ENCODE results near the gene YAE1. TPM values are rescaled to one million over a fixed set of nuclear protein-coding genes. Genes with fewer than 3 reads are reported as not detected.

Gene YAE1
- total RNA-seq, 1 donor from 2014 or later = 19.4 TPM

DNA sequence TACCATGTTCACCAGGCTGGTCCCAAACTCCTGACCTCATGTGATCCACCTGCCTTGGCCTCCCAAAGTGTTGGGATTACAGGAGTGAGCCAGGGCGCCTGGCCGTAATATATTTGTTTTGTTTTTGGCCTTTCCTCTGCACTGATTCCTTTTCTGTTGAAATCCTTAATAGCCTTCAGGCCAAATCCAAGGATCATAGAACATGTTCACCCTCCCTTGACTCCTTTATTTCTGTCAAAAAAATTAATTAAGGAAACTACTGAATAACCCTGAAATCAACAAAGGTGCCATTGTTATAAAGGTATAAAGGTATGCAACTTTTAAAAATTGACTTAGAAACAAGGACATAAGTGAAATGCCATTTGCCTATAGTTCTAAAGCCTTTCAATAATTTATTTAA is 41.7 kb downstream of the YAE1 start:
- no peak for DNase-seq (ENCODE audit: low spot score)

DNA sequence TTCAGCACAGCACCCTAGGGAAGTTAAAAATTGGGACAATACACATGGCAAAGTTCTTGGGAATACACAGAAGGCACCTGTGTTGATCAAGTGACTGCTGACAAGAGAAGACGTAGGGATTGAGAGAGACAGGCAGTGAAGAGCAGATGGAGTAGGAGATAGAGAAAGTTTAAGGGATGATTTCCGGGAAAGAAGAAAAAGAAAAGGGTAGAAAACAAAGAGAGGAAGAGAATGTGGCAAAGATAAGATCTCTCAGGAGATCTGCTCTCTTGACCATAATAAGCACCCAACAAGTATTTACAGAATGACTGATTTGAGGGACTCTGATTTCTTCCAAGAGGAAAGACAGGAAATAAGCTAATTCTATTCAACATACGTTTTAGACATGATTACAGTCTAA is 42.1 kb downstream of the YAE1 start:
- no peak for DNase-seq (ENCODE audit: low spot score)

- no peak for DNase-seq (ENCODE audit: low spot score)
Observed at GRCh38 chr7:39609113-39609934, 43.1 kb downstream of the YAE1 start.

DNA sequence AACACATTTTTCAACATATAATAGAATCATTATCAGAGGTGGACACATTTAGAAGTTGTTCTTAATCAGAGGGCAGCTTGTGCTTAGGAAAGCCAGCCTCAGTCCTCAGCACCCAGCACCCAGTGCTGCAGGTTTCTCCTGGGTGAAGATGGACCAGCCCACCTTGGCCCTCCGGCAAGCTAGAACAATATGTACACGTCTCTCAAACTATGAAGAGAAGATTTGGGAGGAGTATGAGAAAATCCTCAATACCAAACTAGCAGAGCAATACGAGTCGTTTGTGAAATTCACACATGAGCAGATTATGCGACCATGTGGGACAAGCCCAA is 43.7 kb downstream of the YAE1 start:
- no peak for DNase-seq (ENCODE audit: low spot score)

DNA sequence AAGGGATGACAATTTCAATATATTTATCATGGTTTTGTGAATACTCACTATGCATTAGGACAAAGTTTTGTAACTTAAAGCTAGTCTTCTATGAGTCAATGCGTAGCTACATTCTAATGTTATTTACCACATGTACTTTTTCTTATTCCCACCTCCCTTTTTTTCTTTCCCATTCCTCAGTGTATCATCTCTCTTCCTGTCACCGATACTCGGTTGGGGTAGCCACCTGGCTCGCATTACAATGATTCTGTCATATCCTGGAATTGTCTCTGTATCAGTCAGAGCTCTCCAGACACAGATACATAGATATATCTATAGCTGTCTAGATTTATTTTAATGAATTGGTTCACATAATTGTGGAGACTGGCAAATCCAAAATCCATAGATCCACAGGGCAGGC is 47.4 kb downstream of the YAE1 start:
- no peak for DNase-seq (ENCODE audit: low spot score)

DNA sequence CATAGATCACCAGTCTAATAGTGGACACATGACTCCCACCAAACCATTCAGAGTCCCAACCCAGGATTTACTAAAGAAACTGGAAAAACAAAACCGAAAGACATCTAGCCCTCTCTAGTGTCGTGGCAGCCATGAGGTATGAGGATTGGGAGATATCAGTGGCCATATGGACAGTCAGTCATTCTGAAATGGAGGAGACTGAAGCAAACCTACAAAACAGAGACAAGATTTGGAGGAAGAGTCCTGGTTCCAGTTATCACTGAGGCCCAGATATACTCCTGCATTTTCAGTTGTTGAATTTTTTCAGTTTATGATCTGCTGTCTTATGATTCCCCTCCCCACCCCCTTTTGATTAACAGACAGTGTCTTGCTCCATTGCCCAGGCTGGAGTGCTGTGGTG is 48.1 kb downstream of the YAE1 start:
- no peak for DNase-seq (ENCODE audit: low spot score)

DNA sequence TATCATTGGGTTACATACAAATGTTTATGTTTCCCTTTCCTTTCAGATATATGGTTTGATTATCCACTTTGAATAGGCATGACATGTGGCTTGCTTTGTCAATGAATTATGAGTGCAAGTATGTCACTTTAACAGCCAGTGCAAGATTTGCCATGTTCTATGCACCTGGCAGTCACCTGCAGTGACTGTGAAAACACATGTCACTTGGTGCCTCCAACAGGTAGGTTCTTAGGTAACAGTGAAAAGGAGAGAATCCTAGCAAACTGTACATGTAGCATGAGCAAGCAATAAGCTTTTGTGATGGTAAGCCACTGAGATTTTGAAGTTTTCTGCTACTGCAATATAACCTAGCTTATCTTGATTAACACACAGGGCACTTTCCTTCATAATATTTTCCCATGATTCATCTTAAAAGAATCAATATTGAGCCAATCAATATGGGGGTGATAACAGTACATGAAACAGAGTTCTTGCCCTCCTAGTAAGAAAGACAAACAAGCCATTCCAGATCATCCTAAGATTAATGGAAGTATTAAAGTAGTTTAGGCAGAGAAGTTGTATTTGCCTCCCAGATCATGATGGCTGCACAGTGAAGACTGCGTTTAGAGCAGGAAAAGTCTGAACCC is 49.3 kb downstream of the YAE1 start:
- no peak for DNase-seq (ENCODE audit: low spot score)

- DNase-seq (ENCODE audit: low spot score) = no peak
Observed at GRCh38 chr7:39616138-39616537, 49.9 kb downstream of the YAE1 start.

DNA sequence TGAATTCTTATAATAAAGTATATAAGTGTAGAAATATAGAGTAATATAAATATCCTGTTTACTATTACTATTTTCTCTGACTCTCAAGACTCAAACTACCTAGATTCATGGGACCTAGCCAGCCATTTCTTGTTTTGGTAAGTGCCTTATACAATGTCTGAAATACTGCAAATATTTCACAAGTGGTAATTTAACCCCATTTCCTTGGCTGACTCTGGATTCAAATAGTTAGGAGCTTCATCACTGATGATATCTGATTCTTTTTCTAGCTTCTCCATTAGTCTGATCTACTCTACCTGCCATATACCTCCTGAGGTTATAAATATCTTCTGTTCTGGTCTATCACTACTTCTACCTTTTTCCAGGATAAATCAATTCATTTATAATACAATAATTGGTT is 50.8 kb downstream of the YAE1 start:
- no peak for DNase-seq (ENCODE audit: low spot score)

GRCh38 chr7:39618868-39619267 is 52.7 kb downstream of the YAE1 start:
- no peak for DNase-seq (ENCODE audit: low spot score)

DNA sequence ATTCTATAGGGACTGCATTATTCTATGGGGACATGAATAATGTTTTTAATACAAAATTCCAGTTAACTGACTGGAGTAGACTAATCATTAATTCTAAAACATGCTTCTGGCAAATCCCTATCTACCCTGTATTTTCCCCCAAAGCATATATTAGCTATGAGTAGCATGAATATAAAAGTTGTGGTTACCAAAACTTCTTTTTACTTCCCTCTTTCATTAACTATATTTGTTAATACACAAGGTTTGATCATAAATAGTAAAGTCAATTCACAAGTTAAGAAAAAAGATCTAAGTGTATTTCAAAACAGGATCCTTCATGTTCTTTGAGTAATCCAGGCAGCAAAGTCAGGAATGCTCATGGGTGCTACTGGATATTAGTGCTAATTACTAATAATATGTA is 54.3 kb downstream of the YAE1 start:
- no peak for DNase-seq (ENCODE audit: low spot score)

DNA sequence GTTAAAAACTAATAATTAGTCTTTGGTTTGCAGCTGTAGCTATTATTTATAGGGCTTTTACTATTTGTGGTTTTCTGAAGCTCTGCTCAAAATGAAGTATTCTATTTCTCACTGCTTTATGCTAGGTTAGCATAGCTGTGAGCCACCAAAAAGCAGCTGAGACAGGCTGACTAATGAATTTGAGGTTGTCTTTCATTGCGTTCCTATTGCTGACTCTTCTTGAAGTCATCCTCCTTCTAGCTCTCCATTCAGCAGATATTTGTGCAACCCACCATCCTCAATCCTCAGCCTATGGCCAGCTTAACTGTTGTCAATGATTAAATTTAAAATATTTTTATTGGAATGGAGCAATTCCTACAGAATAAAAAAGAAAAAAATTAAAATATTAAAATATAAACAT is 55.1 kb downstream of the YAE1 start:
- no peak for DNase-seq (ENCODE audit: low spot score)

- DNase-seq (ENCODE audit: low spot score) = no peak
Observed at GRCh38 chr7:39621784-39622411, 55.7 kb downstream of the YAE1 start.

Other genes starting within 250 kb of the YAE1 start
- gene RALA, start 57.2 kb downstream of the YAE1 start, total RNA-seq = 46.7 TPM